HFFc6 (cell line): ENCODE results near the gene PEX3. TPM values are rescaled to one million over a fixed set of nuclear protein-coding genes. Genes with fewer than 3 reads are reported as not detected.
"Not testable (repeated sequence)": the region's sequence is repeated elsewhere in the genome, so short reads cannot be mapped to it uniquely, and the experiment has no call there.

ENCODE experiments used
- DNase-seq: peaks from one replicate; pipeline ENCODE4 v3.0.0-alpha.2; 2018
- H3K27ac Mint-ChIP-seq: 2 replicates; pipeline ENCODE4 v1.8.0; 2020; ENCODE audit warnings: mild to moderate bottlenecking, mixed read lengths
- H3K27me3 Mint-ChIP-seq: 2 replicates; pipeline ENCODE4 v1.8.0; 2021; ENCODE audit warnings: mild to moderate bottlenecking, moderate library complexity, mixed read lengths; ENCODE audit not compliant: insufficient read depth
- H3K36me3 Mint-ChIP-seq: 2 replicates; pipeline ENCODE4 v1.8.0; 2021; ENCODE audit warnings: low read depth, mixed read lengths
- H3K4me1 Mint-ChIP-seq: 2 replicates; pipeline ENCODE4 v1.8.0; 2020; ENCODE audit warnings: low read depth, mixed read lengths
- H3K4me3 Mint-ChIP-seq: 2 replicates; pipeline ENCODE4 v1.8.0; 2020; ENCODE audit warnings: mild to moderate bottlenecking, moderate library complexity, mixed read lengths
- H3K9me3 Mint-ChIP-seq: 2 replicates; pipeline ENCODE4 v1.8.0; 2020; ENCODE audit warnings: mild to moderate bottlenecking, mixed read lengths
- total RNA-seq, 6 experiments: library from RNA; stranded (reverse); fragmentation: NEBNext Ultra II Directional; extraction: Animal tissue kit (Norgen Biotek cat#: 25700); gene quantifications; 2 replicates in 1 of 6; 3 replicates in 5 of 6; pipeline ENCODE4 v1.2.3, GENCODE V29; 2021
- TF ChIP-seq, protein P1 (sequence below): fragments of 200-600 bp; sonication (generic); IDR thresholded peaks from 2 replicates; pipeline ENCODE4 v1.5.0; 2021; ENCODE audit warnings: antibody characterized with exemption, mild to moderate bottlenecking

Gene PEX3
- total RNA-seq, 6 experiments from 2014 or later: 18.7 to 23.7 (median 20.4) TPM

DNA sequence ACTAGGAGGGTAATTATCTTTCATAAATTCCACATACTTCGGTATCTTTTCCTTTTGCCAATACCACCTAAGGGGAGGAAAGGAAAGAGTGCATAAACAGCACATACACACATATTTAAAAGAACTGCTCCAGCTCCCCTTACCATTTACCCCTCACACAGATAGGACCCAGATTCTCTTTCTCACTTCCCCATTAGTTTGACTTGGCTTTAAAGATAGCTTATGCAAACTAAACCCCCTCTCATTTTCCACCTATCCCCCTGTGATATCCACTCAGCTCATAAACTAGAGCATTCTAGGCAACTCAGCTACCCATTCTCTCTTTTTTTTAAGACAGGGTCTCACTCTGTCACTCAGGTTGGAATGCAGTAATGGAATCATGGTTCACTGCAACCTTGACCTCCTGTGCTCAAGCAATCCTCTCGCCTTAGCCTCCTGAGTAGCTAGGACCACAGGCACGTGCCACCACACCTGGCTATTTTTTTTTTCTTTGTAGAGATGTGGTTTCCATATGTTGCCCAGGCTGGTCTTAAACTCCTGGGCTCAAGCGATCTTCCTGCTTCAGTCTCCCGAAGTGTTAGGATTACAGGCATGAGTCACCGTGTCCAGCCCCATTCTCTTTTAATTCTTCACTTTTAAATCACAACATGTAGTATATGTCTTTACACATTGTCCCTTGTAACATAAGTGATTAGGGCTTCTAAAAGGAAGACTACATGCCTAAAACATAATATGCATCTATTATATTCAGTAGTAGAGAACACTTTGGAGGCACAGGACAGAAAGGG lies 56.9 kb downstream of the PEX3 start:
- H3K36me3 Mint-ChIP-seq: peaks cover 25% of the 10 kb centered on the region; the same call in 1 of the 2 replicates
- no peaks in the 10 kb centered on the region for H3K9me3 Mint-ChIP-seq
- no peak overlapping the region for H3K4me3 Mint-ChIP-seq
- TF ChIP-seq, protein P1, sequence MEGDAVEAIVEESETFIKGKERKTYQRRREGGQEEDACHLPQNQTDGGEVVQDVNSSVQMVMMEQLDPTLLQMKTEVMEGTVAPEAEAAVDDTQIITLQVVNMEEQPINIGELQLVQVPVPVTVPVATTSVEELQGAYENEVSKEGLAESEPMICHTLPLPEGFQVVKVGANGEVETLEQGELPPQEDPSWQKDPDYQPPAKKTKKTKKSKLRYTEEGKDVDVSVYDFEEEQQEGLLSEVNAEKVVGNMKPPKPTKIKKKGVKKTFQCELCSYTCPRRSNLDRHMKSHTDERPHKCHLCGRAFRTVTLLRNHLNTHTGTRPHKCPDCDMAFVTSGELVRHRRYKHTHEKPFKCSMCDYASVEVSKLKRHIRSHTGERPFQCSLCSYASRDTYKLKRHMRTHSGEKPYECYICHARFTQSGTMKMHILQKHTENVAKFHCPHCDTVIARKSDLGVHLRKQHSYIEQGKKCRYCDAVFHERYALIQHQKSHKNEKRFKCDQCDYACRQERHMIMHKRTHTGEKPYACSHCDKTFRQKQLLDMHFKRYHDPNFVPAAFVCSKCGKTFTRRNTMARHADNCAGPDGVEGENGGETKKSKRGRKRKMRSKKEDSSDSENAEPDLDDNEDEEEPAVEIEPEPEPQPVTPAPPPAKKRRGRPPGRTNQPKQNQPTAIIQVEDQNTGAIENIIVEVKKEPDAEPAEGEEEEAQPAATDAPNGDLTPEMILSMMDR: no peak
- no peak overlapping the region for H3K27ac Mint-ChIP-seq
- no peak for DNase-seq
- peaks cover 1% of the 10 kb centered on the region; the same call in 1 of the 2 replicates for H3K27me3 Mint-ChIP-seq
- peaks cover 40% of the 10 kb centered on the region for H3K4me1 Mint-ChIP-seq

DNA sequence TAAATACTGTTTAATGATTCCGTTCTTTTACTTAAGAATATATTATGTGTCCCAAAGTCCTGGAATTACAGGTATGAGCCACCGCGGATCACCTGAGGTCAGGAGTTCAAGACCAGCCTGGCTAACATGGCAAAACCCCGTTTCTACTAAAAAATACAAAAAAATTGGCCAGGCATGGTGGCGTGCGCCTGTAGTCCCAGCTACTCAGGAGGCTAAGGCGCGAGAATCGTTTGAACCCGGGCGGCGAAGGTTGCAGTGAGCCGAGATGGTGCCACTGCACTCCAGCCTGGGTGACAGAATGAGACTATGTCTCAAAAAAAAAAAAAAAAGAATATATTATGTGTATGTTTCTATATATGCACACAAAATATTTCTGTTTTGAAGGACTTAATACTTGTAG lies 59.7 kb downstream of the PEX3 start:
- DNase-seq, H3K27ac Mint-ChIP-seq, H3K9me3 Mint-ChIP-seq, H3K27me3 Mint-ChIP-seq: not testable (repeated sequence)
- H3K36me3 Mint-ChIP-seq: peaks cover 25% of the 10 kb centered on the region; the same call in 1 of the 2 replicates
- peaks cover 48% of the 10 kb centered on the region for H3K4me1 Mint-ChIP-seq
- H3K4me3 Mint-ChIP-seq: peak overlapping the region; percentile 91

DNA sequence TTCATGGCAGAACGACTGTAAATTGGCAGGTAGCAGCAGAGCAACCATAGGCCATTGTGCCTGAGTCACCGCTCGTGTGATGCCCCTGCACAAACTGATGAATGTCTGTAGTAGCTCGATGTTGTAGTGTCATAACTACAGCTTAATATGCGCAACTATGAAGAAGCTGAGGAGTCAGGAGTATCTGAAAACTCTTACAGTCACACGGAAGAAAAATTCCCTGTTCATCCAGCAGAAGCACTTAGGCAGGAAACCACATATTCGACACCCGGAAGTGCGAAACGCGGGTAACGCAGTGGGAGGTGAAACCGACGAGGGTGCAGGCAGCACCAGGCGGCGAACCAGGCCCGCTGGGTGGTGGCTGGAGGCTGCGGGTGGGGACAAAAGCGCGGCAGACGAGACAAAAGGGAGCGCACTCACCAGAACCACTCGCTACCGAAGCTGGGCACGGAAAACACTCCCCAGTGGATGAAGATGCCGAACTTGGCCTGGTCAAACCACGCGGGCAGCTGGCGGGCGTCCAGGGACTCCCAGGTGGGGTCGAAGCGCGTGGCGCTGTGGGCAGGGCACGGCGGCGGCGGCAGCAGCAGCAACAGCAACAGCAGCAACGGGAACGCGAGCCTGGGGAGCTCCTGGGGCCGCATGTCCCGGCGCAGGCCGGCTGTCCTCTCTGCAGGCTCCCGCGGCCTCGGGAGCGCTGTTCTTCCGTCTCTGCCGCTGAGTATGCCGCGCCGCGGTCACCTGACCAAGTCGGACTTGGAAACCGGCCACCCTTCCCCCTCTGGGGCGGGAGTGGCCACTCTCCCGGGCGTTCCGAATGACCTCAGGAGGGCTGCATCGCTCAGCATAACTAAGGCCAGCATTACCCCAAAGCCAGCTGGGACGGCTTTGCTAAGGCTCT lies 60.6 kb downstream of the PEX3 start, which contains the start of gene FUCA2:
Gene FUCA2 (minus strand): TSS at position 730 of the 901 bp plus-strand sequence. CDS start 86 bp downstream, at position 644.
- Mint-ChIP-seq H3K9me3 (no peaks in the 10 kb centered on the region), H3K27me3 (peaks cover 1% of the 10 kb centered on the region; the same call in 1 of the 2 replicates), H3K4me3 (peak within 1 kb of the TSS; percentile 91), H3K27ac (peak within 1 kb of the TSS; percentile 90), H3K36me3 (peaks cover 17% of the 10 kb centered on the region; the same call in 1 of the 2 replicates), H3K4me1 (peaks cover 55% of the 10 kb centered on the region)
- peak; percentile 76 for DNase-seq
- TF ChIP-seq, protein P1: no peak

DNA sequence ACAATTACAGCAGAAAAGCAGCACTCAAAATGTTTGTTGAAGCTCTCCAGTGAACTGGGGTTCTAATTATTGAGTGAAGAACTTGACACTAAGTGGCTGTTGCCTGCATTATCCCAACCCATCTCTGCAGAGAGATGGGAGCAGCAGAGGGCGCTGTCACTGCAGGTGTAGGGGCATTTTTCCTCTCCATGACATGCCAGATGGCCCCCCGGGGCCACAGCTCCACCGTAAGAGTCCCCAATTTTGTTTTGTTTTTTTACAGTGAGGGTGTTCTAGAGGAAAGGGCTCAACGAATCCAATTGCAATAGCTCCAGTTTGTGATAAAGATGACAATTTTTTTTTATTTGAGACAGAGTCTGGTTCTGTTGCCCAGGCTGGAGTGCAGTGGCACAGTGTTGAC lies 62.8 kb downstream of the PEX3 start:
- H3K27ac Mint-ChIP-seq: 0 out of 2 replicates have a peak overlapping the region, but pooled peaks have one; percentile 5
- H3K4me1 Mint-ChIP-seq: peaks cover 55% of the 10 kb centered on the region
- no peak for DNase-seq
- no peaks in the 10 kb centered on the region for H3K9me3 Mint-ChIP-seq
- no peak overlapping the region for H3K4me3 Mint-ChIP-seq
- peaks cover 6% of the 10 kb centered on the region for H3K27me3 Mint-ChIP-seq
- TF ChIP-seq, protein P1: peak; percentile 76
- H3K36me3 Mint-ChIP-seq: peaks cover 6% of the 10 kb centered on the region; the same call in 1 of the 2 replicates

DNA sequence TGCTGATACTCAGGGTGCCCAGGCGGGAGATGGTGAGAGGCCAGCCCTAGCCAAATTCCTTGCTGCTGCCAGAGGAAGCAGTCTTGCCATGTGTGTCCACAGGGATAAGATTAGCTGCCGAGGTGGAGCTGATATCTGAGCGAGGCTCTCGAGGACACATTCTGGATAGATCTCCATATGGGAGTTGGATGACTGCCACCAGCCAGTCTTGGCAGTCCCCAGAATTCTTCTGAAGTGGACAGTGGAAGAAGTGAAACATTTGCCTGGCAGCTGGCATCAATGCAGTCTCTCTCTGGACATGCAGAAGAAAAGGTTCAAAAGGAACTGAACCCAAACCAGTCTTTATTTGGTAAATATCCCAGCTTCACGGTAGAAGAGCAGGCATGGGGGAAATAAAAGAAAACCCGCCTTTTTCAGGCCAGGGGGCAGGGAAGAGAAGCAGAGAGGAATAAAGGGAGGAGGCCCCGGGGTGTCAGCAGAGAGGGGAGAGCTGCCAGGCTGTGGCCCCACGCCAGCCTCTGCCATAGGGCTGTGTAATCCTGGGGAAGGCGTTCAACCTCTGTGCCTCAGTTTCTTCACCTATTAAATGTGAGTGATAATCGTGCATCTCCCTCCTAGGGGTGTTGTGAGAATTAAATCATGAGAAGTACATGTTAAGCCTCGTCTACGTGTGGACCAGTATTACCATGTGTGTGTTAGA lies 64.6 kb downstream of the PEX3 start:
- no peak overlapping the region for H3K27ac Mint-ChIP-seq
- no peaks in the 10 kb centered on the region; the same call in 1 of the 2 replicates for H3K36me3 Mint-ChIP-seq
- peaks cover 17% of the 10 kb centered on the region for H3K27me3 Mint-ChIP-seq
- TF ChIP-seq, protein P1: no peak
- H3K4me3 Mint-ChIP-seq: no peak overlapping the region
- H3K9me3 Mint-ChIP-seq: no peaks in the 10 kb centered on the region
- no peak for DNase-seq
- H3K4me1 Mint-ChIP-seq: peaks cover 37% of the 10 kb centered on the region
